GM11168 (cell line): Measurements from ENCODE around the gene FAM131C.

Experiments used
- in situ Hi-C: fragments of 300-500 bp; cut with MboI; formaldehyde crosslinking; loops from one replicate; pipeline ENCODE4 v1.12.0; 2022; ENCODE audit warnings: low sequenced_read_pairs; ENCODE audit not compliant: unreplicated experiment

The FAM131C gene

DNA sequence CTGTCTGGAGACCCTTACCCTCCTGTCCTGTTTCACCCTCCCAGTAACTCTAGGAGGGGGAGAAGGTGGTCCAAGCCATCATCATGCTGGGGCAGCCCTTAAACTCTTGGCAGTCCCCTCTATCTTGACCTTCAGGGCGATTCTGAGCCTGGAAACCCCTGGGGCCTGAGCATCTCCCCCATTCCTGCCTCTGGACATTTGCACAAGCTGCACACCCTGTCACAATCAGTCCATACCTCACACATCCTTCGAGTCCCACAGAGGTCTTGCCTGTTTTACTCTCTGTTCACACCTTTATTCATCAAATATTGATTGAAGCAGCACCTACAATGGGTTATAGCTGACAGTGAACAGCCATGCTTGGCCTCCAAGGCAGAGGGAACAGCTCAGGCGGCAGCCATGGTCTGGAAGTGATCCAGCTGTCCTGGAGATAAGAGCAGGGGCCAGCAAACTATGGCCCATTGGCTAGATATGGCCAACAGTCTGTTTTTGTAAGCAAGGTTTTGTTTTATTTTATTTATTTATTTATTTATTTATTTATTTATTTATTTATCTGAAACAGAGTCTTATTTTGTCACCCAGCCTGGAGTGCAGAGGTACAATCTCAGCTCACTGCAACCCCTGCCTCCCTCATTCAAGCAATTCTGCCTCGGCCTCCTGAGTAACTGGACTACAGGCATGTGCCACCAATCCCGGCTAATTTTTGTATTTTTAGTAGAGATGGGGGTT, 7.1 kb upstream of the FAM131C start:
- in situ Hi-C loops = loop anchor here (5.0 to 25.0 kb wide), 2 partner anchors 117 to 282 kb away; partner anchors contain the start of genes FBXO42 and SZRD1

DNA sequence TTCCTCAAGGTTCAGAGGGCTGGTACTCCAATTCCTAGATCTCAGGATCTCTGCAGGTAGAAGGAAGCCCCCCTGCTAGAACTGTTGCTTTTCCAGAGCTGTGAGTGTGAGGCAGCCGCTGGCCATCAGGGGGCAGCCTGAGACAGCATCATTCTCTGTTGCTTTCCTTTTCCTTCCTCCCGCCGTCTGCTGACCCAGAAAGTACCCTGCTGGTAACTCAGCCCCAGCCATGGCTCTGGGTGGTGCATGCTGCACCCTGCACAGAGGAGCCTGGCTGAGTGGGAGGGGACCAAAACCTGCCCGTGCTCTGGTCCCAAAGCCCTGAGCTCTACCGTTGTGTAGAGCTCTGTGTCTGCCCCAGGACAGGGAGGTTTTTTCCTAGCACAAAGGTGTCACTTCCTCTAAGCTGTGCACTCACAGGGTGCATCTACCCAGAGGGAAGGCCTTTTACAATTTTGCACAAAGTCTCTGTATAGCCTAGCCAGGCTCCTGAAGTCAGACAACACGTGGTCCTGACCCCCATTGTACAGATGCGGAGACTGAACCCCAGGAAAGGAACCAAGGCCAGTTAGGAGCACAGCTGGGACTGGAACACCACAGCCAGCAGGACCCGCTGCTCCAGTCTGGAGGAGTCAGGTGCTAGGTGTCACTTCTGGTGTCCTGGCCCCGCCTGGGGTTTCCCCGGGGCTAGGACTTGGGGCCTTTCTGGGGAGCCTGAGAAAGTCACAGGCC, 5.6 kb upstream of the FAM131C start:
- in situ Hi-C loops = loop anchor here (25.0 kb wide), 1 partner anchor 283 kb away; the partner anchor contains the start of genes FBXO42 and SZRD1

DNA sequence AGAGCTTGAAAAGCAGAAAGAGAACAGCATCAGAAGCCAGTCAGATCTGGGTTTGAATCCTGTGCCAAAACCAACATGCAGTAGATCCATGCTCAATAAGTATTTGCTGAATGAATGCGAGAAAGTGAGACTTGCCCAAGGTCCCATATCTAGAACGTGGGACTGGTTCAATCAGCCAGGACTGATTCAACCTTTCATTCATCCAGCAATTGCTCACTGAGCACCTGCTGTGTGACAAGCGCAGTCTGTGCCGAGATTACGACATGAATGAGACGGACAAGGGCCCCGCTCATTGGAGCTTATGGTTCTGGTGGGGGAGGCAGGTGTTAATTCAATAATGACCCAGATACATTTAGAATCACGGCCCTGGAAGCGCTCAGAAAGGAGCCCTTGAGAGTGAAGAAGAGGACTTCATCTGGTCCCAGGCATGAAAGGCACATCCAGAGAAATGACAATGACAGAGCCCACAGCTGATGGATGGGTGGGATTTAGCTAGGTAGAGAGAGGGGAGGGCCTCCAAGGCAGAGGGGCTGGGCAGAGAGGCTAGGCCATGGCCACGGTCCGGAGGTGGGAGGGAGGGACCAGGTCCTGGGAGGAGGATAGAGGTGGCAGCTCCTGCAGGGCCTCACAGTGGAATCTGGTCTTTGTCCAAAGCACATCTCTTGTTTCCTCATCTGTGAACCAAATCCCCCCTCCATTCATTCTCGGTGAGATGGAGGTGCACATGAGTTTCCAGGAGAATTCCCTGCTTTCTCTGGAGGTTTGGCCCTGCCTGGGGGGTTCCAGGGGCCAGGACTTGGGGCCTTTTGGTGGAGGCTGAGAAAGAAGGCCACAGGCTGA, 4.2 kb upstream of the FAM131C start:
- in situ Hi-C loops = loop anchor here (25.0 kb wide), 1 partner anchor 285 kb away; the partner anchor contains the start of genes FBXO42 and SZRD1

DNA sequence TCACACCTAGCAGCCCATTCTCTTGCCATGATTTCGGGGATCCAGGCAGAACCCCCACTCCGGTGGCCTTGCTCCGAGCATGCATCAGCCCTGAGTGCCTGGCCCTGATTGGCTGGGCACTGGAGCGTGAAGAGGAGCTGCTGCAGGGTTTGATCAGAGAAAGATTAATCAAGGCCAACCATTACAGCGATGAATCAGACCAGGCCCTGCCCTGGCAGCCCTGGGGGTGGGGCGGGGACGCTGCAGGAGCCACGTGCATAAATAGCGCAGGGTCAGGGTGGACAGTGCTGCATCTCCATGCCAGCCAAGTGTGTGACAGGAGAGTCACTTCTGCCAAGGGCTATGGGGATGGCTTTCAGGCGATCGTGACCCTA, 3.4 kb upstream of the FAM131C start:
- in situ Hi-C loops = loop anchor here (25.0 kb wide), 1 partner anchor 285 kb away; the partner anchor contains the start of genes FBXO42 and SZRD1

DNA sequence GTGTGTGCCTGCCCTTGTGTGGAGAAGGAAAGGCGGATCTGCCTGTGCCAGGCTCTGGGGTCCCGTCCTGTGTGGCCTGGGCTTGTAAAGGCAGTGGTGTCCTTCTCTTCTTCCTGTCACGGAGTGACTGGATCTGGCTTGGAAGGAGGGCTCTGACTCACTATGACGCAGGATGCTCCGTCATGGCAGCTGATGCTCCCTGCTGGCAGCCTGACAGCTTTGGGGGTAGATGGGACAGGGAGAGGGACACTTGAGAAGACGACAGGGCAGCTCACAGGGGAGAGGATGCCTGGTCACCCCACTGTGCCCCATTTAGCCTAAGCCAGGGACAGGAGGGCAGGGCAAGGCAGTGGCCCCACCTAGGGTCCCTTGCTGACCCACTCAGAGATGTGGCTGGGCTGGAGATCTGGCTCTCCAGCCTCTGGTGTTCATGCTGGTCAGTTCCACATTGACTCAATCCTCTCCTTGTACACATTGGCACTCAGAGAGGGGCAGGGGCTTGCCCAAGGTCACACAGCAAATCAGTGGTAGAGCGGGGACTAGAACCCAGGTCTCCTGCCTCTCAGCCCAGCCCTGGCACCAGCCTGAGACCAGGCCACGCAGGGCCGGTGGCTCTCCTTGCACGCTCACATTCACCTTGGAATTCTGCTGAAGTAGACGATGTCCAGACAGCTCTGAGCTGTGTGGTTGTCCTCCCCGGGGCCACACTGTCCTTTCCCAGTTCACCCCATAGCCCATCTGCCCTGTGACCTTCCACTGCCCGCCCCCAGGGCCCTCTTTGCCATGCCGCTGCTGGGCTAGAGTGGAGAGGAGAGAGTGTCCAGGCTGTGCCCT, 2.8 kb upstream of the FAM131C start:
- in situ Hi-C loops = loop anchor here (25.0 kb wide), 1 partner anchor 286 kb away; the partner anchor contains the start of genes FBXO42 and SZRD1

DNA sequence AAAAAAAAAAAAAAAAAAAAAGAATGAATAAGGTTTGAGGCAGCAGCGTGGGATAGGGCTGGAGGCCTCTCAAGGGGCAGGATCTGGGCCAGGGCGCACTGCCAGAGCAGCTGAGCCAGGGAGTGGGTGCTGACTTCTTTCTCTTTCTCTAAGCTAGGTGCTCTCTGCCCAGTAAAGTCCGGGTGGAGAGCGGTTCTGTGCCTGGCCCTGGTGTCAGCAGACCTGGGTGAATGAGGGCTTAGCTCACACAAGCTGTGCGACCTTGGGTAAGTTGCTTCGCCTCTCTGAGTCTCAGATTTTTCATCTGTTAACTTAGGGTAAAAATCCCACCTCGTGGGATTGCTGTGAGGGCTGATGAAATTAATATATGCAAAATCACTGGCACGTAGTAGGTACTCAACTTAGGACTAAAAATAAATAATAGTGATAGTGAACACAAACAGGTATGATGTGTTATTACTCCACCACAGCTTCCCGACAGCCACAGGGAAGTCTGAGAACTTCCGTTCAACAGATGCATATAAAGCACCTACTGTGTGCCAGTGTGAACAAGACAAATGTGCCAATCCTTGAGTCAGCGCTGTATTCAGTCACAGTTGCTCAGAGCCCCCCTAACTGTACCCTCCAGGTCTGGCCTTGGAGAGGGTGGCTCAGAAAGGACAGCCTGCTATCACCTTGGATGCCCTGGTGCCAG, 2.0 kb upstream of the FAM131C start:
- in situ Hi-C loops = loop anchor here (25.0 kb wide), 1 partner anchor 287 kb away; the partner anchor contains the start of genes FBXO42 and SZRD1

DNA sequence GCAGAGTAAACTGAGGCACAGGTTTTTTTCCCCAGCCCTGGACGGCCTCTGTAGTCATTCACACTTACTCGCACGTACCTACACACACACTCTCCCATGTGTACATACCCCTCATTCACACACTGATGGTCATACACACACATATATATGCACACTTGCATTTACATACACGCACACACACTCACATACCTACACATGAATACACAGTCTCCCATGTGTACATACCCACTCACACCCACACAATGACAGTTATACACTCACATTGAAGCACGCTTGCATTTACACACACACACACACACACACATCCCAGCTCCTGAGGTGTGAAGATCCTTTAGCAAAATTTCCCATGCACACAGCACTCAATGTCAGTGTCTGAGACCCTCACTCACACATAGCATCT, 766 bp upstream of the FAM131C start:
- in situ Hi-C loops = no loop called here

DNA sequence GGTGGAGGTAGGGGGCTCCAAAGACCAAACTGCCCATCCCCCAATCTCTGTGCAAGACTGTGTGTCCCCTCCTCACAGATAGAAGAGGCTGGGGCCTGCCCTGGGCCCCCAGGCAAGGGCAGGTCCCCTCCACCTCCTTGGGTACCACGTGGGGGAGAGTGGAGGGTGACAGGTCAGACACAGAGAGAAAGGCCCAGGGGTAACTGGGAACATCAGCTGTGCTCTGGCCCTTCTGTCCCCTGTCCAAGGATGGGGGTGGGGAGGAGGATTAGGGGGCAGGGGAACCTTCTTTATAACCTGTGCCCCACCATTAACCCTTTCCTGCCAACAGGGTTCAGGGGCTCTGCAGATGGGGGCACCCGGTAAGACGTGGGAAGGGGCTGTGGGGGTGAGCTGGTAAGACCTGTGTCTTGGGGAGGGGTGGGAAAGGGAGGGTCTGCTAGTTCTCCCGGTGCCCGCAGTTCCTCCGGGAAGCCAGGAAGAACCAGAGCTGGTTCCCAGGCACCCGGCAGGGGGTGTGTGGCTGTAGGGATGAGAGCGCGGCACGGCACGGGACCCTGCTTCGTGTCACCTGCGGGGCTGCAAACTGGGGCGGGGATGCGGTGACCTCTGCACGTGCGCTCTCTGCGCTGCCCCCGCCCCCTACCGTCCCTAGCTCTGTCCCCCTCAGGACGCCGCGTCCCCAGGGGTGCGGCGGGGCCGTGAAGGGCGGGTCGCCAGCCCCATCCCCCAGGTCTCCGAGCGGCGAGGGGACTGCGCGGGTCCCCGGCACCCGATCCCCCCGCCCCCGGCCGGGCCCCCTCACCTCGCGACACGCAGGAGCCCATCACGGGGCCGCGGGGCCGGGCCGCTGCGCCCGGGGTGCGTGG, 601 bp downstream of the FAM131C start:
- in situ Hi-C loops = no loop called here

DNA sequence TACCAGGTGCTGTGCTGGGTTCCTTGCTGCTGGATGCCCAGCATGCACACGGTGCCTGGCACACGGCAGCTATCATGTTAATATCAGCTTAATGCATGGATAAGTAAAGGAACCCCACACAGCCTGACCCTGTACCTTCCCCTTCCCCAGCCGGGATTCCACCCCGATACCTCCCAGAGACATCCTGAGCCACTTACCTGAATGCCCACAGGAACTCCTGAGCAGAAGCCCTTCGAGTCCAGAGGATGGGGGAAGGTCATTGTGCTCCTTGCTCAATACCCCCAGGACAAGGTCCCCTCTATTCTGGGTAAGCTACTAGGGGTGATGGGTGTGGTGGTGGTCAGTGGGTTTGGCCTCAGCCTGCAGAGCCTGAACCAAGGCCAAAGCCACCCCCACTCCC, 1.4 kb downstream of the FAM131C start:
- in situ Hi-C loops = no loop called here

DNA sequence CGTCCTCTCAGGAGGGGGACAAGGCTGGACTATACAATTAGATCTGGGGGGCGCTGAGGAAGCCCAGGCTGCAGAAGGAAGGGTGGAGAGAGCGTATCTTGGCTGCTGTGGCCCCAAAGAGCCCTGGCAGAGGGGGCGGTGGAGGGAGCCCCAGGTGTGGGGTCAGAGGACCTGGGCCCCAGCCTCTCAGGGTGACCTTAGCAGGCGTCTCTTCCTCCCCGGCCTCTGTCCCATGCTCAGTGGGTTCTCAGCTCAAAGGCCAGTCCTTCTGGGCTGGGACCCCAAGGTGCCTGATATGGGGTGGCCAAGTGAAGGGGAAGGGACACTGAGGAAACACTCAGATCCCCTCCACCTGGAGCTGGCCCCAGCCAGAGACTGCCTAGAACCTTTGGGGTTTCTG, 1.8 kb downstream of the FAM131C start:
- in situ Hi-C loops = no loop called here

DNA sequence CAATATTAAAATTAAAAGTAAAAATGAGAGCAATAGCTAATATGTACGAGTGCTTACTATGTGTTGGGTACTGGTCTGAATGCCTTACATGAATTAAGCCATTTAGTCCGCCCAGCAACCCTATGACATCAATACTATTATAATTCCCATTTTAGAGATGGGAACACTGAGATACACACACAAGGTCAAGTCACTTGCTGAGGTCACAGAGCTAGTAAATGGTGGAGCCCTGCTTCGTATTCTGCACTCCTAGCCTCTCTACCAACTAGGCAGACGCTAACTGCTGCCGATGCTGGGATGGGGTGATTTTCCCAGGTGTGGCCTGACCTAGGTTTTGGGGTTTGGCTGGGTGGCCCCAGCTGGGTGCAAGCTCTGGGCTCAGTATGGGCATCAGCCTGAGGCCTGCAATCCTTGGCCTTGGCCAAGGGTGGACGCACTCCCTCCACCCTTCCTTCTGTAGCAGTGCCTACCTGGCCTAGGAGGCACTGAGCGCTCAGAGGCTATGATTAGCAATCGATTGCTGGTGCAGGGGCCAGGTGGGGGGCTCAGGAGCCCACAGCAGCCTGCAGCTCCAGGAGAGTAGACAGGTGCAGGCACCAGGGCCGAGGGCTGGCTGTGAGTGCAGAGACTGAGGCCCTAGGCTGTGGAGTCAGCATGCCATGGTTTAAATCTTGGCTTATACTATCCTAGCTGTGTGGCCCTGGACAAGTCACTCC, 2.7 kb downstream of the FAM131C start:
- in situ Hi-C loops = no loop called here

DNA sequence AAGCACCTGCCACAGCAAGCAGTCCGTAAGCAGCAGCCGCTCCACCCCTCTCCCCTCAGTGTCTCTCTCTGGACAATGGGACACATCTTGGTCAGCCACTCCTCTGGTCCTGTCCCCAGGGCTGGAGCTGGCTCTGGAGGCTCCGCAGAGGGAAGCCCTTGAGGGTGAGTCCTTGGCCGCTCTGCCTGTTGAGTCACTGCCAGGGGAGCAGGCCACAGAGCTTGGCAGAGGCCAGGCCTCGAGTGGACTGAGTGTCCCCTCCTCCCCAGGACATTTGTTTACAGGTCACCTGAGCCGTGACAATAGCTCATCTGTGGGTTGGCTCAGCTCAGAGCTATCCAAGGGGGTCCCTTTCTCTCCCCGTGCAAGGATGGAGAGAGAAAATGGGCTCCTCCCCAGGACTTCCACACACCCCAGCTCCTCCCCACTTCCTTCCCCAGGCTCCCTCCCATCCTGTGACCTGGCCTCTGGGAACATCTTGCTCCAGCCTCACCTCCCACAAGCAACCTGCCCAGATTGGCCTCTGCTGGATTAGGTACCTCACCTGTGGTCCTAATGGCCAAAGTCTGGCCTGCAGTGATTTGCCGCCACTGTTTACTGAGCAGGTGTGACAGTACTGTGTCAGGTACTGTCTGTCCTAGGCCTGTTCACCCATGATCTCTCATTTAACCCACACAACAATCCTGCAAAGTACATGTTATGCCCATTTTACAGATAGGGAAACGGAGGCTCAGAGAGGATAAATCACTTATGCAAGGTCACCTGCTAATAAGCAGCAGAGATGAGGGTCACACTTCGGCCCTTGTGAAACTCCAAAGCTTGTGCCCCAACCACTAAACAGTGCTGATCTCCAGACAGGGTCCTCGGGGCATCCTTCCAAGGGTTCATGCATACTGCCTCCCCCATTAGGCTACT, 4.8 kb downstream of the FAM131C start:
- in situ Hi-C loops = loop anchor here (10.0 kb wide), 1 partner anchor 54 kb away; the partner anchor contains the start of gene HSPB7

DNA sequence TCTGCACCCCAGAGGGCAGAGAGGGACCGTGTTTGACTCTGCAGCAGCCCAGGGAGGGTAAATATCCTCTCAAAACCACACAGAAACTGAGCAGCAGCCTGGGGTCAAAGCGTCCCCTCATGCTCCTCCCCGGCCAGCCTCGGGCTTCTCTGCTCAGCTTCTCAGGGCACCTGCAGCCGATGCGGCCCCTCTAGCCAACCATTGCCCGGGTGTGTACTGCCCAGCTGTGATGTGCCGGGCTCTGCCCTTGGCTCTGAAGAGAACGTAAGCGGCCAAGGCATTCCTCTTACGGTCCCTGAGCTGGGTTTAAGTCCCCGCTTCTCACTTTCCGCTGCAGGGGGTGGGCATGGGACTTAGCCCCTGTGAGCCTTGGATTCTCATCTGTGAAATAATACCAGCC, 5.5 kb downstream of the FAM131C start:
- in situ Hi-C loops = loop anchor here (10.0 kb wide), 1 partner anchor 53 kb away; the partner anchor contains the start of gene HSPB7

DNA sequence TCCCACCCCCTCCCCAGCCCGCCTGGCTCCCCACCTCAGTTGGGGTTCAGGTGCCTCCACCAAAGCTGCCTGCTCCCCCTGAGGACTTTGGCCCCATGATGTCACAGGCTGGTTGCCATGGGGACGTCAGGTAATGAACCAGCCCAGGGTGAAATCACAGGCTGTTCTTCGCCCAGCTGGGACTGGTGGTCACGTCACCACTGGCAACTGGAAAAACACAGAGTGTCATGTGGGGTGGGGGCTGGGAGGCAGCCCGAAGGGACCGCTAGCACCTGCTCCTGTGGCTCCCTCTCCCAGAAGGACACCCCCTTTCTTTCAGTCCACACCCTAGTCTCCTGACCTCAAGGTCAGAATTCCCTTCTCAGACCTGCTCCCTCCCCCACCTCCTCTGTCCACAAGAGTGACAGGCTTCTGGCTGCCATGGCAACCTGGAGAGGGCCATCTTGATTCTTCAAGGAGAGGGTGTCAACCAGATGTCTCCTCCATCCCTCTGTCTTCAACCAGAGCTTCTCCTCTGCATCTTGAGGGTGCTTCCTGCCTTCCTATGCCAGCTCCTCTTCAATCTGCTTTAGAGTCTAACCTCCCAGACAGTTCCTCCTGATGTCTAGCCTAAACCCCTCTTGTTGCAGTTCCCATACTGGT, 6.2 kb downstream of the FAM131C start:
- in situ Hi-C loops = loop anchor here (10.0 kb wide), 1 partner anchor 52 kb away; the partner anchor contains the start of gene HSPB7

DNA sequence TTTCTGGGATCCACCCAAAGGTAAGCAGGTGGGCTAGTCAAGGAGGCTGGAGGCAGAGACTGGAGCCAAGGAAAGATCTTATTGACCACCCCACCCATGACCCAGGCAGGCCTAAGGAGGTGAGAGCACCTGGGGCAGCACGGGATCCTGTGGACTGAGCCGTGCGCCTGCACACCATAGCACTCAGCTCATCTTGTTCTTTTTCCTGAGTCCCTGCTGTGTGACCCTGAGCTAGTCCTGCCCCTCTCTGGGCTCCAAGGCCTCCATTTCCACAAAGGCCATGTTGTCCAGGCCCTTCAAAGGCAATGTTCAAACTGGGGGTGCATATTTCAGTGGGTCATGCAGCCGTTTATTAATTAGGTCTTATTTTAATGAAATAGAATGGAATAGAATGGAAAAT, 7.2 kb downstream of the FAM131C start:
- in situ Hi-C loops = loop anchor here (10.0 kb wide), 1 partner anchor 51 kb away; the partner anchor contains the start of gene HSPB7

DNA sequence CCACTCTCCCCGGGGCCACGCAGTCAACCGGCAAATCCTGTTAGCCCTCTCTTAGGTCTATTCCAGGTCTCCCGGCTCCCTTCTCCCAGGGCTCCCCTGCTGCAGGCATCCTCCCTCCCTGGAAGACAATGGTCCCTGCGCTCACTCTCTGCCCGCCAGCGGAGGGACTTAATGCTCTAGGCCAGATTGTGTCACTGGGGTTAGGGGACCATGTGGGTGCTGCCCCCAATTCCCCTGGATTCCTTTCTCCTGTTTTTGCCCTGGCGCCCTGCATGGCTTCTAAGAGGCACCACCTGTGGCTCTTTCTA, 8.2 kb downstream of the FAM131C start:
- in situ Hi-C loops = loop anchor here (10.0 kb wide), 1 partner anchor 50 kb away; the partner anchor contains the start of gene HSPB7
